Caco-2 (cell line): Measurements from ENCODE around the gene SNN. TPM values are rescaled to one million over a fixed set of nuclear protein-coding genes. Genes with fewer than 3 reads are reported as not detected.

ENCODE experiments used
- BruUV-seq: library from RNA; stranded (reverse); fragments of 400-500 nt; replicated peaks from 2 replicates; lab custom pipeline; 2021; lab: Mats Ljungman, UMichigan
- CTCF ChIA-PET: fragments of 300-600 bp; sonication (Branson Sonifier 250); formaldehyde crosslinking; loops from one replicate; lab custom pipeline; 2022; ENCODE audit warnings: antibody characterized with exemption; lab: Charles Lee
- POLR2A ChIA-PET: fragments of 300-600 bp; sonication (Branson Sonifier 250); formaldehyde crosslinking; loops from one replicate; lab custom pipeline; 2022; ENCODE audit warnings: antibody characterized with exemption; lab: Charles Lee
- DNase-seq, 2 experiments: peaks; one replicate each; pipeline versions ENCODE4 v3.0.0 to v3.0.0-alpha.2; 2020 to 2022
- H3K27me3 ChIP-seq: replicated peaks from 2 replicates; pipeline ENCODE4 v1.6.0; 2011; ENCODE audit warnings: low read length; ENCODE audit not compliant: control insufficient read depth, insufficient read depth
- H3K36me3 ChIP-seq: 2 replicates; pipeline ENCODE4 v1.5.1; 2011; ENCODE audit warnings: low read length; ENCODE audit not compliant: control insufficient read depth, insufficient read depth
- H3K4me1 ChIP-seq: fragments of 250-450 bp; sonication (Bioruptor Pico); 2 replicates; pipeline ENCODE4 v1.5.1; 2020; ENCODE audit warnings: mild to moderate bottlenecking
- H3K4me3 ChIP-seq: 2 replicates; pipeline ENCODE4 v1.5.1; 2011; ENCODE audit warnings: low read depth, mild to moderate bottlenecking, control low read depth, low read length
- H3K9me3 ChIP-seq: fragments of 250-450 bp; sonication (Bioruptor Pico); 2 replicates; pipeline ENCODE4 v1.5.1; 2020; ENCODE audit warnings: mild to moderate bottlenecking, moderate library complexity
- H3K27ac Mint-ChIP-seq: one replicate; pipeline ENCODE4 v1.8.0; 2022; ENCODE audit warnings: mixed read lengths; ENCODE audit not compliant: unreplicated experiment
- H3K27me3 Mint-ChIP-seq: one replicate; pipeline ENCODE4 v1.8.0; 2022; ENCODE audit warnings: mixed read lengths; ENCODE audit not compliant: insufficient read depth, unreplicated experiment
- H3K36me3 Mint-ChIP-seq: one replicate; pipeline ENCODE4 v1.8.0; 2022; ENCODE audit warnings: mild to moderate bottlenecking, mixed read lengths; ENCODE audit not compliant: insufficient read depth, unreplicated experiment
- H3K4me1 Mint-ChIP-seq: one replicate; pipeline ENCODE4 v1.8.0; 2022; ENCODE audit warnings: low read depth, mixed read lengths; ENCODE audit not compliant: unreplicated experiment
- H3K4me3 Mint-ChIP-seq: one replicate; pipeline ENCODE4 v1.8.0; 2022; ENCODE audit warnings: mild to moderate bottlenecking, moderate library complexity, mixed read lengths; ENCODE audit not compliant: unreplicated experiment
- H3K9me3 Mint-ChIP-seq: one replicate; pipeline ENCODE4 v1.8.0; 2022; ENCODE audit warnings: mixed read lengths; ENCODE audit not compliant: unreplicated experiment
- CTCF ChIP-seq, 2 experiments: fragments of 200-600 bp in 1 of 2; IDR thresholded peaks; 1 replicate in 1 of 2; 2 replicates in 1 of 2; pipeline versions ENCODE4 v1.5.1 to v1.8.0; 2011 to 2022; ENCODE audit warnings: antibody characterized with exemption in 1 of 2, control low read depth in 1 of 2, inconsistent platforms in 1 of 2, low read depth in 1 of 2, low read length in 1 of 2, mild to moderate bottlenecking in 1 of 2, moderate library complexity in 1 of 2; ENCODE audit not compliant: insufficient read depth in 1 of 2, severe bottlenecking in 1 of 2, unreplicated experiment in 1 of 2
- intact Hi-C: fragments of 100-400 bp; cut with micrococcal nuclease; formaldehyde crosslinking; loops from one replicate; pipeline ENCODE4 v1.10.0; 2022; ENCODE audit not compliant: unreplicated experiment
- total RNA-seq: library from RNA; stranded (reverse); gene quantifications from 2 replicates; pipeline ENCODE4 v1.2.3, GENCODE V29; 2022

The SNN gene
- total RNA-seq, 1 experiment from 2014 or later = 12.8 TPM

- H3K4me3 ChIP-seq = no peak overlapping the region
- Mint-ChIP-seq H3K36me3 (no peaks in the 10 kb centered on the region), H3K27ac (no peak overlapping the region), H3K9me3 (no peaks in the 10 kb centered on the region), H3K4me1 (no peaks in the 10 kb centered on the region), H3K4me3 (no peak overlapping the region), H3K27me3 (no peaks in the 10 kb centered on the region)
- no TSS peak for BruUV-seq
- POLR2A ChIA-PET = no interaction called here
- H3K4me1 ChIP-seq = peaks cover 41% of the 10 kb centered on the region
- TF ChIP-seq CTCF (IDR thresholded peaks at IDR 0.05; ENCODE audit: insufficient read depth in 1 of 2, low read depth in 1 of 2, low read length in 1 of 2, severe bottlenecking in 1 of 2, unreplicated experiment in 1 of 2) = no peak
- H3K9me3 ChIP-seq = no peaks in the 10 kb centered on the region
- intact Hi-C loops = no loop called here
- no peak for DNase-seq
- CTCF ChIA-PET = no interaction called here
- H3K36me3 ChIP-seq = no peaks in the 10 kb centered on the region
- no peaks in the 10 kb centered on the region for H3K27me3 ChIP-seq
Observed at GRCh38 chr16:11634312-11634711, 33.9 kb upstream of the SNN start.

GRCh38 chr16:11635113-11635652 is 33.1 kb upstream of the SNN start:
- no peak for TF ChIP-seq CTCF (IDR thresholded peaks at IDR 0.05; ENCODE audit: insufficient read depth in 1 of 2, low read depth in 1 of 2, low read length in 1 of 2, severe bottlenecking in 1 of 2, unreplicated experiment in 1 of 2)
- Histone ChIP-seq H3K36me3 (no peaks in the 10 kb centered on the region), H3K9me3 (no peaks in the 10 kb centered on the region), H3K27me3 (no peaks in the 10 kb centered on the region), H3K4me1 (peaks cover 41% of the 10 kb centered on the region), H3K4me3 (no peak overlapping the region)
- Mint-ChIP-seq H3K4me3 (peak overlapping the region; percentile 68), H3K27me3 (no peaks in the 10 kb centered on the region), H3K9me3 (no peaks in the 10 kb centered on the region), H3K4me1 (no peaks in the 10 kb centered on the region), H3K36me3 (no peaks in the 10 kb centered on the region), H3K27ac (peak overlapping the region; percentile 13)
- ChIA-PET CTCF (interaction anchor here (1.5 to 2.2 kb wide), 3 partner anchors 48 to 239 kb away, joined by 8 to 14 read pairs (median 9); partner anchors contain the start of gene LITAF), POLR2A (interaction anchor here (1.3 to 2.0 kb wide), 4 partner anchors 23 to 108 kb away, joined by 4 to 17 read pairs (median 6); partner anchors contain the start of genes LITAF and TXNDC11)
- DNase-seq = no peak
- intact Hi-C loops = loop anchor here (5.0 kb wide), 1 partner anchor 43 kb away; no protein-coding TSS in a partner anchor
- BruUV-seq = no TSS peak

DNA sequence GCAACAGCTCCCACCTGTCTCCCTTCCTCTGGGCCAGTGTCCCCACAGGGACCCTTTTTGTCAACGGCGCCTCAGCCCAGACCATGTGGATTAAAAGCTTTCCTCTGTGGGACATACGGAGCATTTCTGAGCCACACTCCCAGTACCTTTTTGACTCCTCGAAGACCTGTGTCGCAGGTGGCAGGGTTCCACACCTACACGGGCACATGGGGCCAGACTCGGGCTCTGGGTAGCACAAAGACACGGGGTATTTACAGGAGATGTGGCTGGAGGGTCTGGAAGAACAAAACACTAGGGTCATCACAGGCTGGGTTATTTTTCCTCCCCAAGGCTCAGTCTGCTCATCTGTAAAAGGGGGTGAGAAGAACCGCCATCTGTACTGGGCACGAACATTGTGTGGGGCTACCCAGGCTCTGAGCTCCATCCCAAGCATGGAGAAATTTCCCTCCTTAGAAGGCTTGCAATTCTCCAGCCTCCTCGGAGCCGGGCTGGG is 32.5 kb upstream of the SNN start:
- BruUV-seq = TSS peak; percentile 86
- intact Hi-C loops = loop anchor here (5.0 kb wide), 1 partner anchor 43 kb away; no protein-coding TSS in a partner anchor
- Histone ChIP-seq H3K4me3 (peak overlapping the region; percentile 39), H3K9me3 (no peaks in the 10 kb centered on the region), H3K36me3 (no peaks in the 10 kb centered on the region), H3K4me1 (peaks cover 45% of the 10 kb centered on the region), H3K27me3 (no peaks in the 10 kb centered on the region)
- H3K4me1 Mint-ChIP-seq = no peaks in the 10 kb centered on the region
- peak overlapping the region; percentile 68 for H3K4me3 Mint-ChIP-seq
- TF ChIP-seq CTCF (IDR thresholded peaks at IDR 0.05; ENCODE audit: insufficient read depth in 1 of 2, low read depth in 1 of 2, low read length in 1 of 2, severe bottlenecking in 1 of 2, unreplicated experiment in 1 of 2) = no peak
- no peaks in the 10 kb centered on the region for H3K36me3 Mint-ChIP-seq
- ChIA-PET CTCF (interaction anchor here (0.6 to 2.2 kb wide), 10 partner anchors 49 to 240 kb away, joined by 3 to 14 read pairs (median 6); partner anchors contain the start of genes LITAF and ZC3H7A), POLR2A (interaction anchor here (0.6 to 2.0 kb wide), 7 partner anchors 23 to 693 kb away, joined by 4 to 17 read pairs (median 5); partner anchors contain the start of genes DEXI, LITAF, SNN and TXNDC11)
- no peaks in the 10 kb centered on the region for H3K27me3 Mint-ChIP-seq
- H3K27ac Mint-ChIP-seq = peak overlapping the region; percentile 13
- H3K9me3 Mint-ChIP-seq = no peaks in the 10 kb centered on the region
- no peak for DNase-seq
